ENCODE data around the gene LUZP4.
"Not testable (repeated sequence)": the region's sequence is repeated elsewhere in the genome, so short reads cannot be mapped to it uniquely, and the experiment has no call there.

The LUZP4 gene

DNA sequence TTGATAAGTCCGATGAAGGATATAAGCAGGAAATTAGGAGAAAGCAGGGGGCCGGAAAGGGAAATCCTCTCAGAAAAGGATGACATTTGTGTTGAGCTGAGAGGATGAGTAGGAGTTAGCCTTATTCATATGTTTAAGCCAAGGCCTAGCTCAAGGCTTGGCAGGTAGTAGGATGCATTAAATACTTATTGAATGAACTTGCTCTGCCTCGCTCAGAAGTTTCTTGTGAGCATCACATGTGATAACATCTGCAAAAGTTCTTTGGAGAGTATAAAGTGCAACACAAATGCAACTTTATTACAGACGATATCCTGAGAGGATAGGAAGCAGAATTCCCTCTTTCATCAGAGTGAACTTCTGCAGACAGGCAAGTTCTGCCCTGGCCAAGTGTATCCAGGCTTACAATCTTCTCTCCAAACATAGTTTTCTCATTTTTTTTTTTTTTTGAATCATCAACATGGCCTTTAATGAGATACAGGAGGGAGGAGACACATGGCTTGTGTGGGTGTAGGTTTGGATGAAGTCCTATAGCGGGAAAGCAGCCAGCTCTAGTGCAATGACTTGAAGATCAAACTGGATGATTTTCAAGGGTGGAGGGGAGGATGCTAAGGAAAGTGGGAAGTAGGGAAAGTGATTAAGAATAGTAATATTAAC, 48.1 kb downstream of the LUZP4 start:
- peak in 1 of 2 experiments; percentile 14 for DNase-seq

DNA sequence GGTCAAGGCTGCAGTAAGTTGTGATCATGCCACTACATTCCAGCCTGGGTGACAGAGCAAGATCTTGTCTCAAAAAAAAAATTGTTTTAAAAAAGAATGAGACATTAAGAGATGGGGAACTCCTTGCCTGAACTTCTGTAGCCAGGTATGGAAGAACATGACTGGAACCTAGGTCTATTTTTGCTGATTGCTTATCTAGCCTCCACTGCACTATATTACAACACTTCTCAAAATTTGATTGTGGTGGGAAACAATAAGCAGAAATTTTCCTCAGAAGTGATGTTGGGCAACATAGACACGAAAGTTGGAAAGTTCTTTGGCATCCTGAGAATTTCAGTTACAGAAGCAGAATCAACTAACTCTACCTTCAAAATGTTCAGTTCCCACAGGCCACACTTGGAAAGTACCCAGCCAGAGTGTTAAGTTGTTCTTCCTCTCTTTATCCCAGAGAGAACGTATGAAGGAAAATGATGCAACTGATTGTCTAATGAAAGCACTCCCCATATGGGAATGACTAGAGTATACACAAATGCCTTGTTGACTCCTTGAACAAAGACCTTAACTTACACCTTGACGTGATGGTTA, 50.0 kb downstream of the LUZP4 start:
- DNase-seq: no peak

DNA sequence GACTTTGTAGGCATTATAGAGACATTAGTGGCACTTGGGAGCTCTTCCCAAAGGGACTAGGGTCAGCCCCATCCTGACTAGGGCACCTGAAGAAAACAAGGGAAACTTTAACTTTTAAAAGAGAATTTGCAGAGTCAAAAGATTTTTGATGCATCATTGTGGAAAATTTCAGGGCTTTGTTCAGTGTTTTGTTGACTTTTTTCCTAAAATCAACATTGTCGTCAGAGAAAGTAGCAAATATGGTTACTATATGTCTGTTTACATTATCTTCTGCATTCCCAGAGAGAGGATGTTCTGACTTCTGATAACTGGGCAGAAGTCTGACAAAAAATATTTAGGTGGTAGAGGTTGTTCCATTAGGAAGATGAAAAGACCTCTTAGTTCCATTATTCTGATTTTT, 51.9 kb downstream of the LUZP4 start:
- DNase-seq: no peak

DNA sequence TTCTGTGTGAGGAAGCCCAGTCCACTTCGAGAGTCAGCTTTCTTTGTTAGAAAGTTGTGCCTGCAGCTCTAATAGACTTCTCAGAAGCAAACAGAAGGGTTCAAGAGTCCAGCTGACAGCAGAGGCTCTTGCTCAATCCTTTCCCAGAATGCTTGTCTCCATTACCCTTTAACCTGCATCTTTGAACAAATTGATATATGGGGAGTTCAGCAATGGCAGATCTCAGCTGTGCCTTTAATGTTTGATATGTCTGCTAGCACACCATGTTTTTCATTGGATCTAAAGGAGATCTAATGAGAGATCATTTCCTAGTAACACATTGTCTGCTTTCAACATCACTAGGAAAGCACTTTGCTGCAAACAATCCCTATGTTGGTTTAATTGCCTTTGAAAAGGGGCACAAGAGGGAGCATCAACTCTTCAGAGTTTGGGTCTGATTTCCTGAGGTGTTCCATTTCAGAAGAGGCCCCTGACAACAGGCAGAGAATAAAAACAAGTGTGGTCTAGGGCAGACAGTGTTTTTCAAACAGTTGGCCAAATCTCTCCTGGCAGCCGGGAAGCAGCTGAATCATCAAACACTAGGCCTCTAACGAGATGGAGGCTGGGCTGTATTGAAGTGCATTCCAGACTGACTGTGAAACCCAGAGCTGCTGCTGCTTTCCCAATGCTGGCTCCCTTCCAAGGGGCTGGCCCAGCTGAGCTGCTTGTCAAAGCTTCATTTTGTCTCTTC, 55.5 kb downstream of the LUZP4 start:
- peak; percentile 45 to 77 for DNase-seq

DNA sequence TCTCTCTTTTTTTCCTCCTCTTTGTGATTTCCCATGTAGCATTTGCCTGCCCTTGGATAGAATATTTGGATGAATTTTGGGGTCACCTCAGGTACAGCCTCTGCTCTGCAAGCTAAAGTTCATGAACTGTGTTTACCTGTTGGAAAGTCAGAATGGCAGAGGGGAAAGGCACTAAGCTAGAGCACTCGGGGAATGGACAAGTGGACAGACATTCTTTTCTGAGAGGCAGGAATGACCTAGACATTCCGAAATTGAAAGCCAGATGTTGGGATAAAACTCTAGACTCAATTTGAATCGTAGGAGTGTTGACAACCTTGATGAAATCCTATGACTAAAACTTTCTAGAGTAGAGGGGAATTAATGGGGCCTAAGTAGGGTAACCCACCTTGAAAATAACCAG, 56.1 kb downstream of the LUZP4 start:
- DNase-seq: no peak

DNA sequence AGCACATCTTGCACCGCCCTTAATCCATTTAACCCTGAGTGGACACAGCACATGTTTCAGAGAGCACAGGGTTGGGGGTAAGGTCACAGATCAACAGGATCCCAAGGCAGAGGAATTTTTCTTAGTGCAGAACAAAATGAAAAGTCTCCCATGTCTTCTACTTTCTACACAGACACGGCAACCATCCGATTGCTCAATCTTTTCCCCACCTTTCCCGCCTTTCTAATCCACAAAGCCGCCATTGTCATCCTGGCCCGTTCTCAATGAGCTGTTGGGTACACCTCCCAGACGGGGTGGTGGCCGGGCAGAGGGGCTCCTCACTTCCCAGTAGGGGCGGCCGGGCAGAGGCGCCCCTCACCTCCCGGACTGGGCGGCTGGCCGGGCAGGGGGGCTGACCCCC, 57.2 kb downstream of the LUZP4 start:
- not testable (repeated sequence) for DNase-seq

DNA sequence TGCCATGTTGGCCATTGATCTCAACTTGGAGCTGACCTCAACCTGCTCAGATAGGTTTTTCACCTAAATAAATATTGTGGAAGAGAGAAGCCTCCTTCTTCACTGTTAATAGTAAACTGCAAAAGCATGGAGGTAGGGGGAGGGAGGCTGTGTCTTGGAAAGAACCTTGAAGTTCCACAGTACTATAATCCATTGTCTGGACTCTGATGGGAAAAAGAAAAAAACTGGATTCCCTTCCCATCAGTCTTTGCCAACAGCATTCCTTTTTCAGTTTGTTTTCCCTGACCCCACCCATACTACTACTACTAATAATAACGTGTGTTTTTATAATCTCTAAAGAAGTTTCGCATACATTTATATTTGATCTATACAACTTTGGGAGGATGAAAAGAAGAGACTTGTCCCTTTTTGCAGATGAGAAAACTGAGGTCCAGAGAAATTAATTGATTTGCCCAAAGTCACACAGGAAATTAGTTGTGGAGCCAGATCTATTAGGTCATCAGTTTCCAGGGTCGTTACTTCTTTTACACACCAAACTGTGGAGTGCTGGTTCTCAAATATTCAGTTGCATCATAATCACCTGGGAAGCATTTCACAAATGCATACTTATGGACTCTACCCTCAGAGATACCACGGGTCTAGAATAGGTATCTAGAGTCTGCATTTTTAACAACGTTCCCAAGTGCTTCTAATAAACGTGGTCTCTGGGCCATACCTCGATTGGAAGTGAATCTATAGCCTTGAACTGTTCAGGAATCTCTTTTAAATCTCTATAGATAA, 59.1 kb downstream of the LUZP4 start:
- no peak for DNase-seq

DNA sequence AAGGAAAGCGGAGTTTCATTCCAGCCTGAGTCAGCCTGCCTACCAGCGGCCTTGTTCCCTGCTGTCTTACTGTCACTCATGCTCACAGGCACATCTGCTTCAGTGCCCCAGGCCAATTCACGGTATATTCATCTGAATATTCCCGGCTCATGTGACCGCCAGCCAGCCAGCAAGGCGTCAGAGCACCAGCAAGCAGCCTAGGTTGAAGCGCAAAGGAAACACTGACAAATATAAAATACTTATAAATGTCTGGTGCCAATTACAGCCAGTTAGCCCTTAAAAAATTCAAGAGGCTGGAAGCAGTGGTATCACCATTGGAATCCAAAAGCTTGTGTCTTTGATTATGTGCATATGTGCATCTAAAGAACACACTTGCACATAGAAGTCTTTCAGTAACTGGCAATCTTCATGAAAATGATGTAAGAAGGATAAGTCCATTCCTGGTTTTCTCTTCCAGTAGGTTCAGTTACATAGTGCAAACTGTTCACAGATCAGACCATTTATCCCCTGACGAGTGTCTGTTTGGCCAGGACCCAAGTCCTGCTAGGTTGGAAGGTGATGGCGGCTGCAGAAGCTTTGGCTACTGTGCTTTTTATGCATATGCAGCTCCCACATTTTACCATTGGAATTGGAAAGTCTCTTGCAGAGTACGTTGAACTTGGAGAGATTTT, 61.3 kb downstream of the LUZP4 start:
- DNase-seq: peak in 1 of 2 experiments; percentile 11

DNA sequence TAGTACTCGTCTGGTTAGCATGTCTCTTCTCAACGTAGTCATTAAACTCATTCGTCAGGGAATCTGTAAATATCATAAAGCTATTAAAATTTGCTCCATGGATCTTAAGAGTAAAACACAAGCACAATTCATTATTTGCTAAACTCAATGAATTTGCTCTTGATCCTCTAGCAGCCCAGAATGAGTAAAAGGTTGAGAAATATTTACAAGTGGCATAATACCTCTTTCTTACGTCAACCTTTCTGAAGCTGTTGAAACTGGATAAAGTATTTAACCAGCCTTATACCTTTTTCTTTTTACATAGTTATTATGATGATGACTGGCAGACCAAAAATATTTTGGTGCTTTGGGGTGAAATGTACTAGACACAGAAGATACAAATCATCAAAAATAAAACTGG, 66.9 kb downstream of the LUZP4 start:
- no peak for DNase-seq

Measured in NCI-H446 (cell line).